GM18505 (cell line): Measurements from ENCODE around the gene MACF1.
"Not testable (repeated sequence)": the region's sequence is repeated elsewhere in the genome, so short reads cannot be mapped to it uniquely, and the experiment has no call there.

Source experiments
- ATAC-seq: cut with Tn5 transposase; IDR thresholded peaks from one replicate; pipeline ENCODE4 v1.9.1; 2021; ENCODE audit not compliant: unreplicated experiment
- POLR2A ChIP-seq: IDR thresholded peaks from 4 replicates; pipeline ENCODE4 v1.6.1; 2011; ENCODE audit warnings: borderline replicate concordance; ENCODE audit not compliant: insufficient read depth, insufficient read length; ENCODE audit errors: extremely low read depth

The MACF1 gene

DNA sequence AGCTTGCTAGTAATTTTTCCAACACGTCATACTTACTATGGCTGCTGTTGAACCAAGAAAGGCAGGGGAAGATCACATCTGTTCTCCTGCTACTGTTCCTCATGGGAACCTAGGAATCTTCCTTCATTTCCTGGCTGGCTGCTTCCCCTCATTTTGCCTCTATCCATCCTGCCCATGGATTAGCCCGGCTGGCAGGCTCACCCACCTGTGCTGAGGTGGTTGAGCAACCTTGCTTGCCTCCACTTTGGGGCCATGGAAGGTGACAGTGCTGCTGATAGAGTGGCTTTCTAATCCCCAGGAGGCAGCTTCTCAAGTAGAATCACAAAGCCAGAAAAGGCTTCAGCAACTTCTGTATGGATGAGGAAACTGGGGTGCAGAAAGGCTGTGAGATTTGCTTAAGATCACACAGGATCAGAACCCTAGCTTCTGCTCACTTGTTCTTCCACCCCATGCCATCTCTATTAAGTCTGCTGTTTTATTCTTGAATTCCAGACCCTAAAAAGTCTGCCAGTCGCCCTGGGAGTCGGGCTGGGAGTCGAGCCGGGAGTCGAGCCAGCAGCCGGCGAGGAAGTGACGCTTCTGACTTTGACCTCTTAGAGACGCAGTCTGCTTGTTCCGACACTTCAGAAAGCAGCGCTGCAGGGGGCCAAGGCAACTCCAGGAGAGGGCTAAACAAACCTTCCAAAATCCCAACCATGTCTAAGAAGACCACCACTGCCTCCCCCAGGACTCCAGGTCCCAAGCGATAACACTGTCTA lies 280.7 kb downstream of the MACF1 start:
- no peak for ATAC-seq
- TF ChIP-seq POLR2A, result no peak

DNA sequence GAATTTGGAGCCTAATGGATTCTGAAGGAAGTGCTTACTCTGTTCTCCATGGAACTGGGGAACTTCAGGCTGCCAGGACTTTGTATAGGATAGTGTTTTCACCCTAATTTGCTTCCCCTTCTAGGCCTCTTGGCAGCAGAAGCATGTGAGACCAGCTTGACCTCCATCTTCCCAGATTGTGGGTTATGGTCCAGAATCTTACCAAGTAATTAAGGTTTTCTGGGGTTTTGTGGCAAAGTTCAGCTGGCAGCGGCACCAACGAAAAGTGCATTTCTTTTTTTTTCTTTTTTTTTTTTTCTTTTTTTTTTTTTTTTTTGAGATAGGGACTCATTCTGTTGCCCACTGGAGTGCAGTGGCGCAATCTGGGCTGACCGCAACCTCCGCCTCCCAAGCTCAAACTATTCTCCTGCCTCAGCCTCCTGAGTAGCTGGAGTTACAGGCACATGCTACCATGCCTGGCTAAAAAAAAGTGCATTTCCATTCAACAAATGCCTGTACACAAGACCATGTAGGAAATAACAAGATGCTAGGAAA lies 283.6 kb downstream of the MACF1 start:
- TF ChIP-seq POLR2A, result no peak

GRCh38 chr1:39488793-39489566 lies 284.5 kb downstream of the MACF1 start:
- TF ChIP-seq POLR2A, result no peak
- ATAC-seq, result no peak

More for the DNA sequence above, 283.6 kb downstream of the MACF1 start:
- ATAC-seq, result no peak

GRCh38 chr1:39489567-39490239 lies 285.2 kb downstream of the MACF1 start:
- no peak for TF ChIP-seq POLR2A
- no peak for ATAC-seq

GRCh38 chr1:39490596-39491145 lies 286.2 kb downstream of the MACF1 start:
- no peak for TF ChIP-seq POLR2A
- ATAC-seq, result peak; percentile 28

DNA sequence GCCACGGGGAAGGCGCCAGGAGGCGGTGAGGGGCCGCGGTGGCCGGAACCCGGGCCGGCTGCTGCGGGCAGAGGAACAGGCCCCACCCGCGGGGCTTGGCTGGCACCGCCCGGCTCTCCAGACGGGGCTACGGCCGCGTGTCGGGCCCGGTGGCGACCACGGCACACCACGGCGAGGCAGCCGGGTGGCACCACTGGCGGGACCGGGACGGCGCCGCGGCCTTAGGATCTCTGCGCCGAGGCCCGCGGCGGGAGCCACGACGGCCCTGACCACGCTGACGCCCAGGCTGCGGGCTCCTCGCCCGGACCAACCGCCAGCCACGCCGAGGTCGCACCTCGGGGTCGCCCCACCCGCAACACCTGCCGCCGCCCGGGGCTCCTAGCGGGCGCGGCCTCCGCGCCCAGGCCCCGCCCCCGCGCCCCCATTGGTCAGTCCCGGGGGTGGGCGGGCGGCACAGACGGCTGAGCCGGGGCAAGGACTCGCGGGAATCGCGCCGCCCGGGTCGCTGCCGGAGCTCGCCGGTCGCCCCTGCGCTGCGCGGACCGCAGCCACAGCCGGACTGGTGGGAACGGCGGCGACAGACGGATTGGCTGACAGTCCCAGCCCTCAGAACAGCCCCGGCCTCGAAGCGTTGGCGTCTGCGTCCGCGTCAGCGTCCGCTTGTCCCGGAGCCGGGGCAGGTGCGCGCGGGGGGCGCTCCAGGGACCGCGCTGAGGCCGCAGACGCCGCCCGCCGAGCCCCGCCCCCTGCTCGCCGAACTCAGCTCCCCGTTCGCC lies 286.8 kb downstream of the MACF1 start, which contains the start of gene BMP8A:
TSS of gene BMP8A (plus strand) at position 491 of the 776 bp plus-strand sequence. CDS start 356 bp downstream, outside the sequence.
- no peak for TF ChIP-seq POLR2A
- peak; percentile 62 for ATAC-seq

- ATAC-seq, result not testable (repeated sequence)
Observed at GRCh38 chr1:39492118-39493042, 287.9 kb downstream of the MACF1 start.

DNA sequence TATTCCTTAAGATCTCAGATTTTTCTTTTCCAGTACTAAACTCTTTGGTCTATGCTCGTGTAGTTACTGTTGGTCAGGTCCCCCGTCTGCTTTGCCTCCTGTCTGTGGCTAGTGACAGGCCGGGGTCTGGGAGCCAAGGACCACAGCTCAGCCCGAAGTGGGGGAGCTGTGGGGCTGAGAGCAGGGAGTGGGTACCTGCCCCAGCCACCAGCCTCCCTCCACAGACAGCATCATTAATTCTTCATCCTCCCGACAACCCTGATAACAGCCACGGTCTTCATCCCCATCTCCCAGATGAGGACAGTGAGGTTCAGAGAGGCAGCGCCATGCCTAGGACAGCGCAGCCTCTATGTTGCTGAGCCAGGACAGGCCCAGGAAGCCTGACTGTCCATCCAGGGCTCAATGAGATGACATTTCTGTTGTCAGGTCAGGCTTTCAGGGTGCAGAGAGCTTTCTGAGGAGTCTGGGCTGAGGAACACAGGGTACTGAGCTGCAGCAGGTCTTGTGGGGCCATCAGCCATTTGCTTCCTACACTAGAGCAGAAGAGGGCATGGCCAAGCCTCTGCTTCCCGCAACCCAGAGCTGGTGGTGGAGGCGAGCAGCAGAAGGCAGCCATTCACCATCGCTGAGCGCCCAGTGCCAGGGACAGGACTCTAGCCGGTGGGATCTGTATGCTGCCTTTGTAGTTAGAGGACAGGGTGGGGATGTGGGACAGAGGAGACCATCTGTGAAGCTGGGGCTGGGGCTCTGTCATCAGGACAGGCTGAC lies 288.7 kb downstream of the MACF1 start:
- not testable (repeated sequence) for ATAC-seq

DNA sequence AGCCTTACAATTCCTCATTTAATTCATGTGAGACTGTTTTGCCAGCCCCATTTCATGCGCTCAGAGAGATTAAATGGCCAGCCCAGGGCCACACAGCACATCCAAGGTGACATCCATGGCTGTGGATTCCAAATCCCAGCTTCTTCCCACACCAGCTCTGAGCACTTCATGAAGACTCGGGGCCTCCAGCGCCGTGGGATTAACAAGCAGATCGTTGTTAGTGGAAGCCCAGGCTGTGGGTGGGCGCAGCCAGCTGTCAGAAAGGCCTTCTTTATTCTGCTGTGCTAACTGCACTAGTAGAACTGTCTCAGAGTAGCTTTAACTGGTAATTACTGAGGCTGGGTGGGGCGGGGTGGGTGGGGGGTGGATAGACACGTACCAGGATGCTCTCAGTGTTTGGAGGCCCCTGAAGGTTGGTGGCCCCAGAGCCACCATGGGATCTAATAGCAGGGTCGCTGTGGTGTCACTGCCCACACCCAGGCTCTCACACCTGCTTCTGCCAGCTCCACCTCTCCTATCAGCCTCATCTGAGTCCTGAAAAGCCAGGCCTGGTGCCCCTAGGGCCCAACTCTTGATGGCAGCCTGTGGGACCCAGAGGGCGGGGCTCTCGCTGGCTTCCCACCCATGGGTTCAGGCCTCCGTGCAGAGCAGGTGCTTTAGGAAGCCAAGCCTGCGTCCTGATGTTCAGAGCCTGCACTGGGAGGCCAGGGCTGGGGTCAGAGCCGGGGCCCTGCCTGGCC lies 290.3 kb downstream of the MACF1 start:
- TF ChIP-seq POLR2A, result no peak
- no peak for ATAC-seq

DNA sequence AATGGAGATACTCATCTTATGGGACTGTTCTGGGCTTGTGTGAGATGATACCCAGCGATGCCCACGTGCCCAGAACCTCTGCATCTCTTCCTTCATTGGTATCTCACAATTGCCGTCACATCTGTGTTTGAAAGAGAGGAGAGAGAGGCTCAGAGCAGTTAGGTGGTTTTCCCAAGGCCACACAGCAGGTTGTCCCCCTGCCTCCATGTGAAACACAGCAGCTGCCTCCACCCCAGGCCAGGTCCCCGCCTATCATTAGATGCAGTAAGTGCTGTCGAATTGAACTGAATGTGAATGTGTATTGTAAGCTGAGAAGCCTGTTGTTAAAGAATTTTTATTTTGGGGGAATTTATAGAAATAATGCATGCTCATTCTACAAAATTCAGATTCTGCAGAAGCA lies 292.0 kb downstream of the MACF1 start:
- not testable (repeated sequence) for ATAC-seq

DNA sequence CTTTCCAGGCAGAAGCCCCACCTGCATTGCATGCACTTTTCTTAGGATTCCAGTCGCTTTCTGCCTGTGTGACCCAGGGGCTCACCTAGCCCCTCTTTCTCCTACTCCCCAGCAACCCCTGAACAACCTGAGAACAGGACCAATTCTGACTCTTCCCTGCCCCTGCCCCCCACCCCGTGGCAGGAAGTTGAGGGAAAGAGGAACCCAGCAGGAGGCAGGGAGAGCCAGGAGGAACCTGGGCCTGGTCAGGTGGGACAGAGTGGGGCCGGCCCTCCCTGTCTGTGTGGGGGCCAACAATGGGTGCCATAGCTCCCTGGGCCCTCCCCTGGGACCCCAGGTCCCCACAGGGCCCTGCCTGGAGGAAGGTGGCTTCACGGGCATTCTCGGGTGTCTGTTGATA lies 293.1 kb downstream of the MACF1 start:
- no peak for TF ChIP-seq POLR2A
- no peak for ATAC-seq

DNA sequence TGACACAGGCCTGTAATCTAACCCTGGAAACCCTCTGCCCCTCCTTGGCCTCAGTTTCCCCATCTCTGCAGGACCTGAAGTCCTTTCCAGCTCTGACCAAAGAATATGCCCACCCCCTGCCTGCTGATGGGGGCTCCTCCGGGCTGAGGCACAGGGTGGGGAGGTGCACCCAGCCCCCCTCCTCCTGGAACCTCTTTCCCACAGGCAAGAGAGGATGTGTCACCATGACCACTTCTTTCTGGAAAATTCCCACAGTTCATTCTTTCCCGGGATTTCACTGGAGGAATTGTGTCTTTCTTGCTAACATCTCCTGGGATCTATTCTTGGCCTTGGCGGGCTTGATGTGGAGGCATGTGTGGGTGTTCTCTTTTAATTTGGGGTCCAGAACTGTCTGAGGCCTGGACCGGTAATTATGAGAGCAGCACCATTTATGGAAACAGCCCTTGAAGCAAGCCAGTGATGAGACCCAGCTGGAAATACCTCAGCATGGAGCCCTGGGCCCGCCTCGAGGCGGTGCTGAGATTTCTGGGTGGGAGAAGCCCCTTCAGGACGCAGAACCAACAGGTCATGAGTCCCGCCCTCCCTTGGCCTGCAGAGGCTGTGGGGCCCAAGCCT lies 293.7 kb downstream of the MACF1 start:
- not testable (repeated sequence) for ATAC-seq

GRCh38 chr1:39498821-39499220 lies 294.3 kb downstream of the MACF1 start:
- ATAC-seq, result not testable (repeated sequence)
